ENCODE measurements around the gene TSHZ1. TPM values are rescaled to one million over a fixed set of nuclear protein-coding genes. Genes with fewer than 3 reads are reported as not detected.

TSHZ1 gene
- total and polyA plus RNA-seq, 9 donors: 16.0 to 31.8 (median 26.2) TPM

DNA sequence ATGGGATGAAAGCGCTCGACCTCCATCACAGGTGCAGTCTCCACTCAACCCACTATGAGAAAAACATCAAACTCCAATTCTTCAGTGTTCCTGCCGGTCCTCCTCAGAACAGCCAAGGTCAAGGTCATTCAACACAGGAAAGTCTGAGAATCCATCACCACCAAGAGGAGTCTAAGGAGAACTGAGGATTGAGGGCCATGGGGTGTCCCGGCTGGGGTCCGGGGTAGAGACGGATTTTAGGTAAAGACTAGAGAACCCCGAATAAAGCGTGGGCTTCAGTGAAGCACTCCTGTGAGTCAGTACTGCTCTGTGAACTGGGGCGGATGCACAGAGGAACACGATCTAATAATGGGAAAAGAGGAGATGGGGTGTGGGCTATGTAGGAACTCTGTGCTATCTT lies 43.5 kb upstream of the TSHZ1 start:
- no peak overlapping the region for H3K27ac ChIP-seq (ENCODE audit: low read length)
- H3K27me3 ChIP-seq (ENCODE audit: control insufficient read depth, insufficient read depth, low read length): peaks cover 2% of the 10 kb centered on the region
- no peak overlapping the region for H3K4me3 ChIP-seq (ENCODE audit: low read length)
- peaks cover 3% of the 10 kb centered on the region for H3K9me3 ChIP-seq (replicated peaks; ENCODE audit: control insufficient read depth, low read depth, low read length)
- no peak for DNase-seq
- H3K36me3 ChIP-seq (ENCODE audit: control insufficient read depth, insufficient read depth, low read length): no peaks in the 10 kb centered on the region
- peaks cover 11% of the 10 kb centered on the region for H3K4me1 ChIP-seq (ENCODE audit: control insufficient read depth, insufficient read depth, low read length)
- WGBS (ENCODE audit: insufficient coverage): 91% methylated on average over 5 of the region's 10 CpGs

DNA sequence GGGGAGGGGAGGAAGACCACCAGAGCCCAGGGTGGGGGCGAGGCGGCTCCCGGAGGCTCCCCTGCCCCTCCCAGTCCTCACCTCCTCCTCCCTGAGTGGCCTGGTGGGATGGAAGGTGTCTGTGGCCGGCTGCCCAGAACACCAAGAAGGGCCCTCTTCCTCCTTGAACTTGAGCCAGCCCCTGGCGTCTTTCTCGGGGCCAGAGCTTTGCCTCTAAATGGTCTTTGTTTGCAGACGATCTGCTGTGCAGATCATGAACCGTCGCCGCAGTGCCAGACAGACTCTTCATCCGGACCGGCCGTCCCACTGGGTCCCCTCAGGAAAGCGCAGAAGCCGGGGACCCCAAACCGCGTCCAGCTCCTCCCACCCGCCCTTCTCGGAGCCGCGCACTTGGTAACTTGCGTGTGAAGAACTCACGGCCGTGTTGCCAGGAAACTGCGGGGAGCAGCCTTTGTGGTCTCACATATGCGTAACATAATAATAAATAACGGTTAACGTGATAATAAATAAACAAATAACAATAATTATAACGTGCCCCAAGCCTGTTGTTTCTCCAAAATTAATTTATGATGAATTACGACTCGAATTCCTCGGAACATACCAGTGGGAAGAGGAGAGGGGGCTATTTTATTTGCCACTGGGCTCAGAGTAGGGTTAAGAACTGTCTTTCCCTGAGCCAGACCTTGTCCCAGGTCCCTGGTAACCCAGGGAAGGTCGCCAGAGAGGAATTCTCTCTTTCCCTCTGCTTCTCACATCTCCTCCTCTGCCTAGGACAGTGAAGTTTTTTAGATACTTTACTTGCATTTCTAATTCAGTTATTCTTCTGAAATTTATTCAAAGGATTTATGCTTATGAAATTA lies 42.6 kb upstream of the TSHZ1 start:
- WGBS (ENCODE audit: insufficient coverage): 76% methylated on average over 18 of the region's 33 CpGs
- Histone ChIP-seq H3K36me3 (ENCODE audit: control insufficient read depth, insufficient read depth, low read length) (no peaks in the 10 kb centered on the region), H3K4me1 (ENCODE audit: control insufficient read depth, insufficient read depth, low read length) (peaks cover 6% of the 10 kb centered on the region), H3K27me3 (ENCODE audit: control insufficient read depth, insufficient read depth, low read length) (peaks cover 2% of the 10 kb centered on the region), H3K9me3 (replicated peaks; ENCODE audit: control insufficient read depth, low read depth, low read length) (peaks cover 3% of the 10 kb centered on the region), H3K27ac (ENCODE audit: low read length) (no peak overlapping the region), H3K4me3 (ENCODE audit: low read length) (peak overlapping the region; percentile 1)
- no peak for DNase-seq

DNA sequence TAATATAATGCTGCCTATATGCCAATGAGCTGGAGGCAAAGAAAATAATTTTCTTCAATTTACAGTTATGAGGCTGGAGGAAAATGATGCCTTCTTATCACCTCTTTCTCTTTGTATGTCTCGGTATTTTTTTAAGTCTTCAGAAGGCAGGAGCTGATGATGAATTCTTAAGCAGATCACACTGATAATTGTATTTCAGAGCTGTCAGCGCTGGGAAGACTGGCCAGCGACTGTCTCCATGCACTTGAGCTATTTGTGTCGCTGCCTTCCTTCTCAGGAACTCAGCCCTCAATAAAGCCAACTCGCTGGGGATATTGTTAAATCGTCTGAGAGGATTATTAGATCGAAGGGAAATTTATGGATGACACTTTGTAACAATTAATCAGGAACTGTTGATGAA lies 42.0 kb upstream of the TSHZ1 start:
- no peak for DNase-seq
- Histone ChIP-seq H3K27me3 (ENCODE audit: control insufficient read depth, insufficient read depth, low read length) (peaks cover 2% of the 10 kb centered on the region), H3K36me3 (ENCODE audit: control insufficient read depth, insufficient read depth, low read length) (no peaks in the 10 kb centered on the region), H3K9me3 (replicated peaks; ENCODE audit: control insufficient read depth, low read depth, low read length) (peaks cover 3% of the 10 kb centered on the region), H3K4me3 (ENCODE audit: low read length) (no peak overlapping the region), H3K4me1 (ENCODE audit: control insufficient read depth, insufficient read depth, low read length) (peaks cover 6% of the 10 kb centered on the region), H3K27ac (ENCODE audit: low read length) (no peak overlapping the region)
- 39% methylated on average over 2 of the region's 7 CpGs for WGBS (ENCODE audit: insufficient coverage)

DNA sequence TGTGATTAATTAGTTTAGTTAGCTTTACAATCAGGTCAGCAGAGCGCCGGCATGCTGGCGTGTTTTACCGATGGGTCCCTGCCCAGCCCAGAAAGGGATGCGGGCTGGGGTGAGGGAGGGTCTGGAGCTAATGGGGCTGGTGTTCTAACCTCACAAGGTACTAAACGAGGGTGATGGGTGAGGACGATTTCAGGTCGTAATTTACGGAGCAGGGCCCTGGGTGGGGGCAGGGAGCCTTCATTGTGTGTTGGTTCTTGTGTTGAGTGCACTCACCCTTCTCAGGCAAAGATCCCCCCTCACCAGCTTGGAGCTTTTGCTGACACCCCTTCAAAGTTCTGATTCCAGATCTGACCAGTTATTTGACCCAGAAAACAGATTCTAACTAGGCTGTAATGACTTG lies 41.2 kb upstream of the TSHZ1 start:
- H3K36me3 ChIP-seq (ENCODE audit: control insufficient read depth, insufficient read depth, low read length): no peaks in the 10 kb centered on the region
- H3K27ac ChIP-seq (ENCODE audit: low read length): no peak overlapping the region
- peaks cover 3% of the 10 kb centered on the region for H3K9me3 ChIP-seq (replicated peaks; ENCODE audit: control insufficient read depth, low read depth, low read length)
- H3K4me3 ChIP-seq (ENCODE audit: low read length): no peak overlapping the region
- peaks cover 6% of the 10 kb centered on the region for H3K4me1 ChIP-seq (ENCODE audit: control insufficient read depth, insufficient read depth, low read length)
- 82% methylated on average over 6 of the region's 9 CpGs for WGBS (ENCODE audit: insufficient coverage)
- peaks cover 2% of the 10 kb centered on the region for H3K27me3 ChIP-seq (ENCODE audit: control insufficient read depth, insufficient read depth, low read length)
- no peak for DNase-seq

DNA sequence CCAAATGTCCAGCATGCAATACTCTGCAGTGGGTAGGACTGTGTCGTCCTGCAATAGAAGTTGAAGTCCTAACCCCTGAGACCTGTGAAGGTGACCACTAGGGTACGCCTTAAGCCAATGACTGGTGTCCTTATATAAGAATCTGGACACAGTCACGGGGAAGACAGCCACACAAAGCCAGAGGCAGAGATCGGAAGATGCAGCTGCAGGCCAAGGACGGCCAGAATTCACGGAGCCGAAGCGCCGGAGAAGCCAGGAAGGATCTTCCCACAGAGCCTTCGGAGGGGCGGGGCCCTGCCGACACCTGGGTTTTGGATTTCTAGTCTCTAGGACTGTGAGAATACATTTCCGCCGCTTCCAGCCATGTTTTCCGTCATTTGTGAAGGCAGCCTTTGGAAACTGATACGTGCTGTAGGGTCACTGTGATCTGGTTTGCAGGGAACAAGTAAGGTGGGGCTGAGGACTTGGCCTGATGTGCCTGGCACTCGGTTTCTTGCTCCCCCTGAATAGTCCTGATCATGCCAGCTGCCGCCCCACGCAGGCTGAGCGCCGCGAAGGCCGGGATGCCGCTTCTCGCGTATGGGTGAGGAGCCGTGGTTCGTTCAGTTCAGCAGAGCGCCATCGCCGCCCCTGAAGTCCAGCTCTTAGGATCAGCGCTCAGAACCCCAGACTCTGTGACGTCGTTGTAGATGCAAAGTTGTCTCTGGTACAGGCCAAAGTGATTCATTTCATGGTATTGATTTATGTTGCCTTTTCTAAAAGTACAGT lies 40.4 kb upstream of the TSHZ1 start:
- no peaks in the 10 kb centered on the region for H3K9me3 ChIP-seq (replicated peaks; ENCODE audit: control insufficient read depth, low read depth, low read length)
- H3K4me3 ChIP-seq (ENCODE audit: low read length): no peak overlapping the region
- WGBS (ENCODE audit: insufficient coverage): 75% methylated on average over 32 of the region's 34 CpGs
- peaks cover 2% of the 10 kb centered on the region for H3K27me3 ChIP-seq (ENCODE audit: control insufficient read depth, insufficient read depth, low read length)
- H3K27ac ChIP-seq (ENCODE audit: low read length): peak overlapping the region; percentile 84
- H3K4me1 ChIP-seq (ENCODE audit: control insufficient read depth, insufficient read depth, low read length): peaks cover 6% of the 10 kb centered on the region
- peak; percentile 90 for DNase-seq
- no peaks in the 10 kb centered on the region for H3K36me3 ChIP-seq (ENCODE audit: control insufficient read depth, insufficient read depth, low read length)

DNA sequence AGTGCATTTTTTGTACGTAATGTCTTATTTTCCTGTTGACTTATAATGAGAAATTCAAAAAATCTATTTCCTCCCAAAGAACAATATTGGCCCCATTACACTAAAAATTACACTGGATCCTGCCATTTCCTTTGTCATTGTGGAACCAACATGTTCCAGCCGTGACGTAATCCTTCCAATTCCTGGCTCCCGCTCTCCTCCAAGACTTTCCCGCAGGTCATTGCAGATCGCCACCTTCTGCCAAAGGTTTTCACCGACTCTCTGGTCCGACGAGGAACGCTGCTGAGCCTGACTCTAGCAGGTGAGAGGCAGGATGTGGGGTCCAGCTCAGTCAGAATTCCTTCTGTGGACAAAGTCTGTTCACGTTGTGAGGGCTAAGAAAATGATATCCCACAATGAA lies 39.7 kb upstream of the TSHZ1 start:
- Histone ChIP-seq H3K27me3 (ENCODE audit: control insufficient read depth, insufficient read depth, low read length) (peaks cover 2% of the 10 kb centered on the region), H3K4me3 (ENCODE audit: low read length) (no peak overlapping the region), H3K36me3 (ENCODE audit: control insufficient read depth, insufficient read depth, low read length) (no peaks in the 10 kb centered on the region), H3K9me3 (replicated peaks; ENCODE audit: control insufficient read depth, low read depth, low read length) (no peaks in the 10 kb centered on the region), H3K27ac (ENCODE audit: low read length) (peak overlapping the region; percentile 78), H3K4me1 (ENCODE audit: control insufficient read depth, insufficient read depth, low read length) (peaks cover 6% of the 10 kb centered on the region)
- peak; percentile 78 for DNase-seq
- 40% methylated on average over 8 of the region's 11 CpGs for WGBS (ENCODE audit: insufficient coverage)

DNA sequence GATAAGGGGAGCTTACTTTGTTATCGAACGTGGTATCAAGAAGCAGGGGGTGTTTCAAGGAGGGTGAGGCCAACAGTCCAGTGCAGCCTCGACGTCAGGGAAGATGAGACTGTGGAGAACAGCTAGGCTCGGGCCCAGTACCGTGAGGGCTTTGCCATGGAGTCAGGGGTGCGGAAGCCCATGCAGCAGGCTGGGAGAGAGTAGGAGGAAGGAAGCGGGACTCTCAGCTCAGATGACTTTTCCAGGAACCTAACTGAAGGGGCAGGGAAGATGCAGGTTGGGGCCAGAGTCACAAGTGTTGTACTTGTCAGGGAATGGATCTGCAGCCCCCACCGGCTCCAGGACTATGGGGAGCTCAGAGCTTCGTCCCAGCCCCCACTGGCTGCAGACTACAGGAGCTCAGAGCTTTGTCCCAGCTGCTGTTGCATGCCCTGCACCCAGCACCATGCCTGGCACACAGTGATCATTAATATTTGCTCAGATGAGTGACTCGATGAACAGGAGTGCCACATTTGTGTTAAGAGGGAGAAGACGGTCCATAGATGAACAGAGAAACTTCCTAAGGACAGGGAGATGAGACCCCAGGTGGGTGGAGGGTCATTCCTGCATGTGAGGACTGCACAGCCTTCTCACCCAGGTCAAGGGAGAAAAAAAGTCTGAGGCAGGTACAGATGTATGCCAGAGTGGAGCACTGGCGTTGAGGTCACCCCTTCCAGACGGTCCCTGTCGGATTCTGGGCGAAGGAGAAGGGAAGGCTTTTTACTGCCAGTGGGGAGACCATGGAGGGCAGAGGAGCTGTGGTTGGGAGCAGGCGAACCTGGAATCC lies 38.1 kb upstream of the TSHZ1 start:
- 62% methylated on average over 16 of the region's 17 CpGs for WGBS (ENCODE audit: insufficient coverage)
- H3K4me3 ChIP-seq (ENCODE audit: low read length): no peak overlapping the region
- H3K36me3 ChIP-seq (ENCODE audit: control insufficient read depth, insufficient read depth, low read length): no peaks in the 10 kb centered on the region
- H3K27me3 ChIP-seq (ENCODE audit: control insufficient read depth, insufficient read depth, low read length): peaks cover 2% of the 10 kb centered on the region
- H3K27ac ChIP-seq (ENCODE audit: low read length): no peak overlapping the region
- H3K9me3 ChIP-seq (replicated peaks; ENCODE audit: control insufficient read depth, low read depth, low read length): no peaks in the 10 kb centered on the region
- peaks cover 6% of the 10 kb centered on the region for H3K4me1 ChIP-seq (ENCODE audit: control insufficient read depth, insufficient read depth, low read length)
- DNase-seq: no peak

DNA sequence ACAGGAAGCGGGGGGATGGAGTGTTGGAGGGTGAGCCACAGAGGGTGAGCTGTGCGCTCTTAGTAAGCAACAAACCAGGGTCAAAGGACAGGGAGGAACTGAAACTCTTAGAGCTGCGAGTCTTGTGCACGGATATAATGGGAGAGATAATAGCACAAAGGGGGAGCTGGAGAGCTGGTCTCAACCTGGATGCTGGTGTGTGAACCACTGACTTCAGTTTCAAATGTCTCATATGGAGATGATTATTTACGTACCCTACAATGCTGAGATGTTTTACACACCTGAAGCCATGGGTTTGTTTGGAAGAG lies 37.5 kb upstream of the TSHZ1 start:
- Histone ChIP-seq H3K36me3 (ENCODE audit: control insufficient read depth, insufficient read depth, low read length) (no peaks in the 10 kb centered on the region), H3K9me3 (replicated peaks; ENCODE audit: control insufficient read depth, low read depth, low read length) (no peaks in the 10 kb centered on the region), H3K27ac (ENCODE audit: low read length) (no peak overlapping the region), H3K27me3 (ENCODE audit: control insufficient read depth, insufficient read depth, low read length) (no peaks in the 10 kb centered on the region), H3K4me1 (ENCODE audit: control insufficient read depth, insufficient read depth, low read length) (peaks cover 6% of the 10 kb centered on the region), H3K4me3 (ENCODE audit: low read length) (no peak overlapping the region)
- 56% methylated on average over 4 of the region's 5 CpGs for WGBS (ENCODE audit: insufficient coverage)
- DNase-seq: peak; percentile 49

DNA sequence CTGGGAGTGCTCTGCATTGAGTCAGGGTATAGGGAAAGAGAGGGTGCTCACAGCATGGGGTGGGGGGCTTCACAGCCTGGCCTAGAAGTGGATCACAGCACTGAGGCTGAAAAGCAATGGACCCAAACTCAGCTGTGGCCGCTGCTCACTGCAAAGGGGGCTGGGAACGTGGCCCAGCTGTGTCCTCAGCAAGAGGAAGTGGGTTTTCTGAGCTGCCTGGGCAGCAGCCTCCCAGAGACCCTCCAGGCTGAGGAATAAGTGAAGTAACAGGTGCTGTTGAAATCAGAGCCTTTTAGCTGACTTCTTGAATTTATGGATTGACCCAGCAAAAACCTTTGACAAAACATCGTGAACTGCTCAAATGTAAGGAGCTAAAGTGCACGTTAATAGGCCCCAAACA lies 36.9 kb upstream of the TSHZ1 start:
- Histone ChIP-seq H3K9me3 (replicated peaks; ENCODE audit: control insufficient read depth, low read depth, low read length) (no peaks in the 10 kb centered on the region), H3K4me1 (ENCODE audit: control insufficient read depth, insufficient read depth, low read length) (peaks cover 6% of the 10 kb centered on the region), H3K36me3 (ENCODE audit: control insufficient read depth, insufficient read depth, low read length) (no peaks in the 10 kb centered on the region), H3K27ac (ENCODE audit: low read length) (no peak overlapping the region), H3K4me3 (ENCODE audit: low read length) (no peak overlapping the region), H3K27me3 (ENCODE audit: control insufficient read depth, insufficient read depth, low read length) (no peaks in the 10 kb centered on the region)
- 80% methylated on average over 1 of the region's 4 CpGs for WGBS (ENCODE audit: insufficient coverage)
- no peak for DNase-seq

DNA sequence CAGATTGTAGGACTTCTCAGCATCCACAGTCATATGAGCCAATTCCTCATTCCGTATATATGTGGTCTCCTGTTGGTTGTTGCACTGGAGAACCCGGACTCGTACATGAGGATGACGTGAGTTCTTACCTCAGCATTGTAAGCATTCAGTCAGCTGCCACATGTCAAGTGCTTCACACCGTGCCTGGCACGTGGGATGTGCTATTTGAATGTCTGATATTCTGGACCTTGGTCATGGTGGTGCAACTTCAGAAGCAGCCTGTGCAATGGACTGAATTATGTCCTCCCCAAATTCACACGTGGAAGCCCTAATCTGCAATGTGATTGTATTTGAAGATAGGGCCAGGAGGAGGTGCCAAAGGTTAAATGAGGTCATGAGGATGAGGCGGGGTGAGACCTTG lies 33.7 kb upstream of the TSHZ1 start:
- no peak for DNase-seq
- 83% methylated on average over 4 of the region's 8 CpGs for WGBS (ENCODE audit: insufficient coverage)
- Histone ChIP-seq H3K4me3 (ENCODE audit: low read length) (no peak overlapping the region), H3K4me1 (ENCODE audit: control insufficient read depth, insufficient read depth, low read length) (no peaks in the 10 kb centered on the region), H3K27me3 (ENCODE audit: control insufficient read depth, insufficient read depth, low read length) (no peaks in the 10 kb centered on the region), H3K9me3 (replicated peaks; ENCODE audit: control insufficient read depth, low read depth, low read length) (no peaks in the 10 kb centered on the region), H3K27ac (ENCODE audit: low read length) (no peak overlapping the region), H3K36me3 (ENCODE audit: control insufficient read depth, insufficient read depth, low read length) (no peaks in the 10 kb centered on the region)

Measured in muscle of leg (tissue), 11 donors.